Endothelial cell of umbilical vein (primary cell): ENCODE data around the gene PADI6. TPM values are rescaled to one million over a fixed set of nuclear protein-coding genes. Genes with fewer than 3 reads are reported as not detected.

ENCODE experiments used
- BruUV-seq: library from RNA; stranded (reverse); fragments of 400-500 nt; replicated peaks from 2 replicates; lab custom pipeline; 2021; lab: Mats Ljungman, UMichigan
- CTCF ChIA-PET: fragments of 300-600, 350-600 bp; sonication (Branson Sonifier 250); formaldehyde crosslinking; loops from one replicate; lab custom pipeline; 2021; ENCODE audit warnings: antibody characterized with exemption, inconsistent platforms; lab: Charles Lee
- POLR2A ChIA-PET: fragments of 300-600, 350-600 bp; sonication (Branson Sonifier 250); formaldehyde crosslinking; loops from one replicate; lab custom pipeline; 2021; ENCODE audit warnings: antibody characterized with exemption, inconsistent platforms; lab: Charles Lee
- DNase-seq: peaks from one replicate; pipeline ENCODE4 v3.0.0-alpha.2; 2011; ENCODE audit warnings: low read depth, low spot score
- FAIRE-seq: peaks from 2 replicates; lab custom pipeline; 2011; peaks lifted over from hg19 to GRCh38; lab: Jason Lieb, UNC
- H2AFZ ChIP-seq: 2 replicates; pipeline ENCODE4 v1.6.0; 2012; ENCODE audit warnings: low read depth, low read length, control low read depth, inconsistent platforms
- H3K27ac ChIP-seq: 2 replicates; pipeline ENCODE4 v1.5.1; 2011; ENCODE audit warnings: low read depth, mild to moderate bottlenecking, control low read depth, low read length, moderate library complexity; ENCODE audit not compliant: insufficient read depth
- H3K27me3 ChIP-seq, 2 experiments: 2 replicates each; pipeline versions ENCODE4 v1.6.0 to v1.6.1; 2011; ENCODE audit warnings: low read length in 2 of 2, mixed read lengths in 1 of 2; ENCODE audit not compliant: control insufficient read depth in 2 of 2, insufficient read depth in 2 of 2
- H3K36me3 ChIP-seq, 2 experiments: 2 replicates in 1 of 2; 3 replicates in 1 of 2; pipeline ENCODE4 v1.5.1; 2011; ENCODE audit warnings: low read length in 2 of 2, mild to moderate bottlenecking in 1 of 2, moderate library complexity in 1 of 2; ENCODE audit not compliant: control insufficient read depth in 2 of 2, insufficient read depth in 2 of 2; ENCODE audit errors: extremely low read depth in 1 of 2
- H3K4me1 ChIP-seq: 3 replicates; pipeline ENCODE4 v1.5.1; 2011; ENCODE audit warnings: mild to moderate bottlenecking, low read length; ENCODE audit not compliant: control insufficient read depth, insufficient read depth; ENCODE audit errors: extremely low read depth
- H3K4me2 ChIP-seq: 2 replicates; pipeline ENCODE4 v1.6.1; 2011; ENCODE audit warnings: low read length, control low read depth, mixed read lengths; ENCODE audit not compliant: insufficient read depth
- H3K4me3 ChIP-seq, 3 experiments: fragments of 200-600 bp in 1 of 3; sonication (generic), shearing (Covaris generic) in 1 of 3; replicated peaks in 1 of 3; 2 replicates each; pipeline ENCODE4 v1.5.1; 2011 to 2016; ENCODE audit warnings: control low read depth in 3 of 3, low read length in 3 of 3, mild to moderate bottlenecking in 2 of 3, inconsistent platforms in 1 of 3, low read depth in 1 of 3, moderate library complexity in 1 of 3; ENCODE audit not compliant: insufficient read depth in 1 of 3
- H3K79me2 ChIP-seq: 2 replicates; pipeline ENCODE4 v1.6.0; 2012; ENCODE audit warnings: low read length, inconsistent platforms; ENCODE audit not compliant: control insufficient read depth, insufficient read depth
- H3K9ac ChIP-seq: replicated peaks from 2 replicates; pipeline ENCODE3; 2011; ENCODE audit warnings: low read length, control low read depth; ENCODE audit not compliant: insufficient read depth; ENCODE audit errors: extremely low read depth
- H3K9me1 ChIP-seq: replicated peaks from 3 replicates; pipeline ENCODE4 v1.6.0; 2011; ENCODE audit warnings: mild to moderate bottlenecking, low read length; ENCODE audit not compliant: control insufficient read depth, insufficient read depth; ENCODE audit errors: extremely low read depth
- H3K9me3 ChIP-seq: replicated peaks from 2 replicates; pipeline ENCODE4 v1.5.1; 2012; ENCODE audit warnings: low read length, inconsistent platforms; ENCODE audit not compliant: control insufficient read depth, insufficient read depth
- H4K20me1 ChIP-seq: replicated peaks from 2 replicates; pipeline ENCODE3; 2011; ENCODE audit warnings: mild to moderate bottlenecking, low read length; ENCODE audit not compliant: control insufficient read depth, insufficient read depth; ENCODE audit errors: extremely low read depth
- CTCF ChIP-seq, 2 donors: IDR thresholded peaks; 1 replicate in 1 of 2; 2 replicates in 1 of 2; pipeline ENCODE4 v1.5.1; 2011; ENCODE audit warnings: low read length in 2 of 2, mild to moderate bottlenecking in 2 of 2, moderate library complexity in 2 of 2, control low read depth in 1 of 2, inconsistent platforms in 1 of 2, low read depth in 1 of 2; ENCODE audit not compliant: insufficient read depth in 1 of 2; ENCODE audit errors: extremely low read depth in 1 of 2
- EZH2 ChIP-seq: IDR thresholded peaks from 2 replicates; pipeline ENCODE4 v1.6.1; 2012; ENCODE audit warnings: borderline replicate concordance, low read depth, mild to moderate bottlenecking, moderate library complexity, low read length, inconsistent platforms; ENCODE audit not compliant: severe bottlenecking
- FOS ChIP-seq: IDR thresholded peaks from 2 replicates; pipeline ENCODE4 v1.6.1; 2011; ENCODE audit warnings: mild to moderate bottlenecking, low read length, moderate library complexity, borderline replicate concordance; ENCODE audit not compliant: insufficient read depth
- GATA2 ChIP-seq: IDR thresholded peaks from 2 replicates; pipeline ENCODE4 v1.7.0; 2011; ENCODE audit warnings: low read depth, mild to moderate bottlenecking, moderate library complexity, mixed read lengths, low read length; ENCODE audit not compliant: insufficient read length, insufficient read depth
- JUN ChIP-seq: IDR thresholded peaks from 2 replicates; pipeline ENCODE4 v1.6.1; 2011; ENCODE audit warnings: borderline replicate concordance, low read depth; ENCODE audit not compliant: insufficient read length, insufficient read depth
- MAX ChIP-seq: IDR thresholded peaks from 2 replicates; pipeline ENCODE4 v1.6.1; 2011; ENCODE audit not compliant: insufficient read depth, insufficient read length
- MYC ChIP-seq: IDR thresholded peaks from one replicate; pipeline ENCODE4 v1.6.1; 2011; ENCODE audit warnings: mild to moderate bottlenecking, low read depth, low read length
- POLR2A ChIP-seq: IDR thresholded peaks from 2 replicates; pipeline ENCODE4 v1.6.1; 2012; ENCODE audit warnings: low read depth, mild to moderate bottlenecking, control low read depth, low read length
- POLR2AphosphoS5 ChIP-seq: IDR thresholded peaks from 2 replicates; pipeline ENCODE4 v1.6.1; 2012; ENCODE audit warnings: low read depth, mild to moderate bottlenecking, control low read depth, low read length, moderate library complexity; ENCODE audit not compliant: insufficient read depth
- dilution Hi-C: fragments of 300-500 bp; cut with MboI; formaldehyde crosslinking; loops from one replicate; pipeline ENCODE4 v1.15.0; 2019; ENCODE audit warnings: low sequenced_read_pairs; ENCODE audit not compliant: extremely low pct_ligation_motif_present
- intact Hi-C: fragments of 100-400 bp; cut with micrococcal nuclease; formaldehyde crosslinking; loops from one replicate; pipeline ENCODE4 v1.10.0; 2022
- polyA plus RNA-seq, 4 experiments: library from polyadenylated mRNA; depleted of rRNA in 3 of 4; stranded (reverse) in 3 of 4; unstranded in 1 of 4; fragments of >200 nt; gene quantifications; 2 replicates each; pipeline versions ENCODE4 v1.2.1 to v1.2.3, GENCODE V29; 2011 to 2012; ENCODE audit warnings: missing spikeins in 1 of 4
- total RNA-seq: library from RNA; stranded (reverse); gene quantifications from 2 replicates; pipeline ENCODE4 v1.2.3, GENCODE V29; 2021

The PADI6 gene
- total and polyA plus RNA-seq, 2 donors (not counting 3 experiments of a cell fraction or from before 2014, with no cell fraction given) = not detected

- FAIRE-seq = no peak
- H3K27me3 ChIP-seq = no peaks in the 10 kb centered on the region
- no peaks in the 10 kb centered on the region for H3K4me1 ChIP-seq
- no peak overlapping the region for H3K4me3 ChIP-seq
- intact Hi-C loops = loop anchor here (10.0 kb wide), 1 partner anchor 170 kb away; no protein-coding TSS in a partner anchor
- dilution Hi-C loops = no loop called here
- H3K9me3 ChIP-seq = no peaks in the 10 kb centered on the region
- ChIA-PET CTCF (interaction anchor here (0.7 kb wide), 1 partner anchor 9 kb away, joined by 3 read pairs; no protein-coding TSS in a partner anchor), POLR2A (interaction anchor here (0.7 kb wide), 1 partner anchor 1391 kb away, joined by 4 read pairs; no protein-coding TSS in a partner anchor)
- H3K9ac ChIP-seq = no peak overlapping the region
- H3K79me2 ChIP-seq = no peaks in the 10 kb centered on the region
- DNase-seq = no peak
- H3K27ac ChIP-seq = no peak overlapping the region
- H3K9me1 ChIP-seq = no peaks in the 10 kb centered on the region
- TF ChIP-seq MYC (no peak), CTCF (IDR thresholded peaks at IDR 0.05; ENCODE audit: extremely low read depth in 1 of 2, insufficient read depth in 1 of 2, low read depth in 1 of 2, low read length in 2 of 2) (no peak), JUN (no peak), EZH2 (no peak), MAX (no peak), FOS (no peak), POLR2AphosphoS5 (no peak), GATA2 (no peak), POLR2A (no peak)
- no peaks in the 10 kb centered on the region for H4K20me1 ChIP-seq
- H2AFZ ChIP-seq = no peak overlapping the region
- no TSS peak for BruUV-seq
- H3K4me2 ChIP-seq = no peak overlapping the region
- peaks cover 9 to 25% of the 10 kb centered on the region in 2 experiments for H3K36me3 ChIP-seq
Observed at GRCh38 chr1:17404820-17405219, 32.8 kb downstream of the PADI6 start.
